Peyer's patch (tissue), 4 donors: ENCODE measurements around the gene OTOP2.

Experiments used
- POLR2A ChIP-seq, 2 donors: fragments of 450-650 bp; IDR thresholded peaks; one replicate each; pipeline ENCODE4 v1.5.1; 2017; ENCODE audit warnings: antibody characterized with exemption in 2 of 2, mild to moderate bottlenecking in 2 of 2, moderate library complexity in 2 of 2
- TF ChIP-seq, protein P1 (sequence below), 6 experiments: fragments of 450-650 bp in 4 of 6; fragments of 200-600 bp in 2 of 6; sonication (generic) in 1 of 6; IDR thresholded peaks; one replicate each; pipeline ENCODE4 v1.5.1; 2017 to 2019; ENCODE audit warnings: antibody characterized with exemption in 6 of 6, mild to moderate bottlenecking in 3 of 6, moderate library complexity in 1 of 6

- TF ChIP-seq, protein P1, sequence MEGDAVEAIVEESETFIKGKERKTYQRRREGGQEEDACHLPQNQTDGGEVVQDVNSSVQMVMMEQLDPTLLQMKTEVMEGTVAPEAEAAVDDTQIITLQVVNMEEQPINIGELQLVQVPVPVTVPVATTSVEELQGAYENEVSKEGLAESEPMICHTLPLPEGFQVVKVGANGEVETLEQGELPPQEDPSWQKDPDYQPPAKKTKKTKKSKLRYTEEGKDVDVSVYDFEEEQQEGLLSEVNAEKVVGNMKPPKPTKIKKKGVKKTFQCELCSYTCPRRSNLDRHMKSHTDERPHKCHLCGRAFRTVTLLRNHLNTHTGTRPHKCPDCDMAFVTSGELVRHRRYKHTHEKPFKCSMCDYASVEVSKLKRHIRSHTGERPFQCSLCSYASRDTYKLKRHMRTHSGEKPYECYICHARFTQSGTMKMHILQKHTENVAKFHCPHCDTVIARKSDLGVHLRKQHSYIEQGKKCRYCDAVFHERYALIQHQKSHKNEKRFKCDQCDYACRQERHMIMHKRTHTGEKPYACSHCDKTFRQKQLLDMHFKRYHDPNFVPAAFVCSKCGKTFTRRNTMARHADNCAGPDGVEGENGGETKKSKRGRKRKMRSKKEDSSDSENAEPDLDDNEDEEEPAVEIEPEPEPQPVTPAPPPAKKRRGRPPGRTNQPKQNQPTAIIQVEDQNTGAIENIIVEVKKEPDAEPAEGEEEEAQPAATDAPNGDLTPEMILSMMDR (IDR thresholded peaks at IDR 0.05) = no peak
- TF ChIP-seq POLR2A (IDR thresholded peaks at IDR 0.05) = no peak
Observed at GRCh38 chr17:74916851-74917199, 7.2 kb upstream of the OTOP2 start.
